SW480 (cell line): ENCODE measurements around the gene SPON2.
A peak's percentile ranks its signal among the peaks of the same experiment; 100 is the strongest.
"Not testable (repeated sequence)": the region's sequence is repeated elsewhere in the genome, so short reads cannot be mapped to it uniquely, and the experiment has no call there.

Experiments
- DNase-seq: peaks from one replicate; pipeline ENCODE4 v3.0.0-alpha.2; 2016; ENCODE audit warnings: low spot score

SPON2 gene

DNA sequence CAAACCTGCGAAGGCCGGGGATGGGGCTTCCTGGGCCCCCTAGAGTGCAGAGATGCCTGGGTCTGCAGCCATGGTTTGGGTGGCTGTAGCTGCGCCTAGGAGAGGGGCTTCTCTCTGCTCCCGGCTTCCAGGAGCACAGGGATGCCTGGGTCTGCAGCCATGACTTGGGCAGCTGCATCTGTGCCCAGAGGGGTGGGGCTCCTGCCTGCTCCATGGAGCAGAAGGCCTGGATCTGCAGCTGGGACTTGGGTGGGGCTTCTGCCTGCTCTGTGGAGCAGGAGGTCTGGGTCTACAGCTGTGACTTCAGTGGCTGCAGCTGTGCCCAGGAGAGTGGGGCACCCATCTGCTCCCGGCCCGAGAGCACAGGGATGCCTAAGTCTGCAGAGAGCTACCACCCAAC is 20.8 kb downstream of the SPON2 start:
- no peak for DNase-seq

- DNase-seq = no peak
Observed at GRCh38 chr4:1150875-1151274, 21.5 kb downstream of the SPON2 start.

DNA sequence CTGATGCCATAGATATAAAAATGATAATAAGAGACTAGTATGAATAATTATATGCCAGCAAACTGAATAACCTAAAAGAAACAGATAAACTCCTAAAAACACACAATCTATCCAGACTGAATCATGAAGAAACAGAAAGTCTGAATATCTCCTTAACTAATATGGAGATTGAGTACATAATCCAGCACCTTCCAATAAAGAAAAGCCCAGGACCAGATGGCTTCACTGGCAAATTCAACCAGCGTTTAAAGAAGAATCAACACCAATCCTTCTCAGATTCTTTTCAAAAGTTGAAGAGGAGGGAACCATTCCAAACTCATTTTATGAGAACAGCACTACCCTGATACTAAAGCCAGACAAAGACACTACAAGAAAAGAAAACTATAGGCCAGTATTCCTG is 32.5 kb downstream of the SPON2 start:
- DNase-seq = no peak

DNA sequence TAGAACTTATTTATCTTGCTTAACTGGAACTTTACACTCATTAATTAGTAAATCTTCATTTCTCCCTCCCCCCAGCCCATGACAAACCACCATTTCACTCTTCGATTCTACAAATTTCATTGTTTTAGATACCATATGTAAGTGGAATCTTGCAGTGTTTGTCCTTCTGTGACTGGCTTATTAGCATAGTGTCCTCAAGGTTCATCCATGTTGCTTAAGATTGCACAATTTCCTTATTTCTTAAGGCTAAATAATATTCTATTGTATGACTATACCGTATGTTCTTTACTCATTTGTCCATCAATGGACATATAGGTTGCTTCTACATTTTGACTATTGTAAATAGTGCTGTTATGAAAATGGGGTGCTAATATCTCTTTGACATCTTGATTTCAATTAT is 34.5 kb downstream of the SPON2 start:
- DNase-seq = no peak

- no peak for DNase-seq
Observed at GRCh38 chr4:1137063-1137776, 35.2 kb downstream of the SPON2 start.

GRCh38 chr4:1136048-1136447 is 36.3 kb downstream of the SPON2 start:
- no peak for DNase-seq

GRCh38 chr4:1133033-1133432 is 39.4 kb downstream of the SPON2 start:
- DNase-seq = no peak

DNA sequence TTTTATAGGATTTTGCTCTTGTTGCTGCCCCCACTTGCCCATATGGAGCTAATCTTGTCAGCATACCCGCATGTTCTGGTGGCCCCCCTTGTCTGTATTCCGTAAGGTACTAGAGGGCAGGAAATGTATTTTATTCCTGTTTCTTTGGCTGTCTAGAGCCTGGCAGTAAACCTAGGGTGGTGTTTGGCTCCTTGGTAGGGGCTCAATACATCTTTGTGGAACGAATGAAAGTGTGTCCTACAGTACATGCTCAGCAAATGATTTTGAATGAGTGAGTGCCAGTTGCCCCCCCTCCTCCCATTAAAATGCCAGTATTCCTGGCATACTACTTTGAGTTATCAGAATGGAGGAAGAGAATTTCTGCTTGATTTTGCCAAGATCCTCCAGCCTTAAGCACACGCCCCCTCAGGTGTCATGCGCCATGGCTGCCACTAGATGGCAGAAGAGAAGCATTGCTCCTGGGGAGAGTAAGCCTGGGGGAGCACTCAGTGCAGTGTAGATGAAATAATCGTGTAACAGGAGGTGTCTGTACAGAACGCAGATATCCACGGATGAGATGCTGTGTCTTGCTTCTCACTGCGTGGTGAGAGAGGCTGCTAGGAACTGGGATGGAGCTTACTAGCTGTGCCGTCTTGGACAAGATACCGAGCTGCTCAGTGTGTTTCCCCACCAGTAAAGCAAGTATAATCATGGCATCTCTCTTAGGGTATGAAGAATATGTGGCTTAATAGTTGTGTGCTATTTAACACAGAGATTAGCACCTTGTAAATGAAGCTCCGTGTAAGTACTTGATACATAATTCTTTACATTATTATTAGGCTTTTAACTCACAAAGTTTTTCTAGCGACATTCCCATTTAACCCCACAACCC is 41.8 kb downstream of the SPON2 start:
- DNase-seq = peak; percentile 58

- no peak for DNase-seq
Observed at GRCh38 chr4:1126506-1126905, 45.9 kb downstream of the SPON2 start.

GRCh38 chr4:1125466-1125865 is 46.9 kb downstream of the SPON2 start:
- not testable (repeated sequence) for DNase-seq

DNA sequence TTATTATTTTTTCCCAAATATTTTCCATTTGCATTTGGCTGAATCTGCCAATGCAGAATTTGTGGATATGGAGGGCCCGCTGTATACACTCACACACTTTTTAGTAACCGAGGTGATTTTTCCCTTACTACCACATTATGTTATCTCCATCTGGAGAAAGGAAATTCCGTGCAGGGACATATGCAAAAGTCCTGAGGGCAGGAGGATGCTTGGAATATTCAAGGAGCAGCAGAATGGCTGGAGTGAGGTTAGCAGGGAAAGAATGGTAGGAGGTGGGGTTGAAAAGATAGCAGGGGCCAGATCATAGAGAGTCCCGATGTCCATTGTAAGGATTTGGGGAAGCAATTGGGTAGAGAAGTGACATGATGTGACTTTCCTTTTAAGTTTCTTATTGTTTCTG is 47.6 kb downstream of the SPON2 start:
- DNase-seq = no peak

GRCh38 chr4:1122505-1122904 is 49.9 kb downstream of the SPON2 start:
- no peak for DNase-seq
